GM19463 (cell line): ENCODE data around the gene CLPSL1.

Source experiments
- ATAC-seq: cut with Tn5 transposase; IDR thresholded peaks from one replicate; pipeline ENCODE4 v1.9.1; 2021; ENCODE audit warnings: mild to moderate bottlenecking, moderate library complexity; ENCODE audit not compliant: unreplicated experiment

CLPSL1 gene

GRCh38 chr6:35795453-35796071, 14.7 kb downstream of the CLPSL1 start:
- ATAC-seq: no peak

GRCh38 chr6:35796236-35796635, 15.4 kb downstream of the CLPSL1 start:
- ATAC-seq: no peak

GRCh38 chr6:35797837-35798526, 17.2 kb downstream of the CLPSL1 start:
- no peak for ATAC-seq

- no peak for ATAC-seq
Observed at GRCh38 chr6:35798706-35799105, 17.9 kb downstream of the CLPSL1 start.

GRCh38 chr6:35801148-35801547, 20.3 kb downstream of the CLPSL1 start:
- no peak for ATAC-seq

- ATAC-seq: no peak
Observed at GRCh38 chr6:35804996-35805736, 24.3 kb downstream of the CLPSL1 start, which contains the start of gene LHFPL5. LHFPL5 (plus strand) TSS chr6:35805352; CDS start chr6:35805671, 319 bp downstream.

GRCh38 chr6:35808688-35809087, 27.9 kb downstream of the CLPSL1 start:
- no peak for ATAC-seq

- no peak for ATAC-seq
Observed at GRCh38 chr6:35809809-35810208, 29.0 kb downstream of the CLPSL1 start.

- ATAC-seq: no peak
Observed at GRCh38 chr6:35810971-35811698, 30.3 kb downstream of the CLPSL1 start.

GRCh38 chr6:35811699-35811995, 30.8 kb downstream of the CLPSL1 start:
- no peak for ATAC-seq

- no peak for ATAC-seq
Observed at GRCh38 chr6:35817515-35817914, 36.7 kb downstream of the CLPSL1 start.

GRCh38 chr6:35823601-35824000, 42.8 kb downstream of the CLPSL1 start:
- ATAC-seq: no peak

GRCh38 chr6:35824552-35825192, 43.9 kb downstream of the CLPSL1 start:
- ATAC-seq: no peak

GRCh38 chr6:35829306-35829705, 48.5 kb downstream of the CLPSL1 start:
- ATAC-seq: no peak

GRCh38 chr6:35831257-35832007, 50.6 kb downstream of the CLPSL1 start:
- ATAC-seq: no peak

- ATAC-seq: no peak
Observed at GRCh38 chr6:35833536-35833935, 52.7 kb downstream of the CLPSL1 start.
